Midbrain (tissue), 1 donor: Measurements from ENCODE around the gene FAM83C.
"Not testable (repeated sequence)": the region's sequence is repeated elsewhere in the genome, so short reads cannot be mapped to it uniquely, and the experiment has no call there.

ENCODE experiments used
- DNase-seq: peaks from one replicate; lab custom pipeline; 2025; lab: John Stamatoyannopoulos, UW

The FAM83C gene

DNA sequence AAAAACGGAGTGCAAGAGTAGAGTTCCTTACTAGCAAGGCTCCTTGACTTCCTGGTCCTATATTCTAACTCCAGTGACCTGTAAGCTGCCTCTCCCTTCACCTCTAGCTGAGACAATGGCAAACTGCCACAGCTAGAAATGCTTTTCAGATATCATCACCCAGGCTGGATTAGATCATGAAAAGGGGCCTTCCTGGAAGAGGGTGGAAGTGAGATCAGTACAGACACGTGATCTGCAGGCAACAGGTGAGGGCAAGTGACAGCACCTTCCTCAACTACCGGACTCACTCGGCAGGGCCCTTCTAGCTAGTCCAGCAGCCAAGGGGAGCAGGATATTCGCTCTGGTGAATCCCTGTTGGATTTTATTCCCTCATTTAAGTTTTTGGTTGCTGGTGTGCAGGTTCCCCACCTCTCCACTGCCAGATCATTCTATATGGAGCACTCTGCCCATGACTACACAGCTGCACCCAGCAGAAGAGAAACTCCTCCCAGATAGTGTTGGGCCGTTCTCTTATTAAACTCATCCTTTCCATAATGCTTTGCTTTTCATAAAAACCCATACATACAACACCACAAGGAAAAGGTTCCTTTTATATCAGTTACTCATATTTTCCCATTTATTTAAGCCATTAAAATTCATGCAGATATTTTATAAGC lies 26.4 kb upstream of the FAM83C start:
- DNase-seq = no peak

GRCh38 chr20:35317416-35318210 lies 25.4 kb upstream of the FAM83C start:
- no peak for DNase-seq

DNA sequence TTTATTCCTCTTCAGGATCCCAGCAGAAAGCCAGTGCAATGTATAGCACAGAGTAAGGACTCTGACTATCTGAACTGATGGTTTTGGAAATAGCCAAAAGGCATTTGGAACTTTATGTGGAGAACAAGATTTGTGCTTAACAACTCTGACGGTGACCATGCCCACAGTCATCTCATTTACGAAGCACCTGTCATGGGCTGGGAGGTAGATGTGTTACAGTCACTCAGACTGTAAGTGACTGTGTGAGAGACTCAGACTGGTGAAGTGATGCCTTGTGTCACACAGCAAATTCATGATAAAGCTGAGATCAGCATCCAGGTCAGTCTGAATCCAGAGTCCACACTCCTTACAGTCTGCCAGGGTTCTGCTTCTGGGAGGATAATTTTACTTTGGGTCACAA lies 23.9 kb upstream of the FAM83C start:
- no peak for DNase-seq

GRCh38 chr20:35315632-35316020 lies 23.4 kb upstream of the FAM83C start:
- DNase-seq = not testable (repeated sequence)

- no peak for DNase-seq
Measured at GRCh38 chr20:35314816-35315631, 22.8 kb upstream of the FAM83C start.

- DNase-seq = no peak
Measured at GRCh38 chr20:35312318-35312717, 20.1 kb upstream of the FAM83C start.

DNA sequence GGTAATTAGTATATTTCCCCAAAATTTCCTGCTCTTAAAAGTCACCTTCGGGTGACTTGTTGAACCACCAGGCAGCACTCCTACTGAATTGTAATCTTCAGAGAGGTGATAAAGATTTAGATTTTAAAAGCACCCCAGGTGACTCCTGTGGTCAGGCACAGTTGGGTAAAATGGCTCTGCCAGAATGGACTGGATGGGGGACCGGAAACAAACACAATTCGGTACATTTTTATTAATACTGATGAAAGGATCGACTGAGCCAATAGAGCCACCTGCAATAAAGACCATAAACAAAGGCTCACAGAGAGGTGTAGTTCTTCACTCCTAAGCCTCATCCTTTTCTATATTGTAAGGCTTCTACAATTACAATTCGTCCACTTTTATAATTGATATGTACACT lies 19.6 kb upstream of the FAM83C start:
- DNase-seq = no peak

DNA sequence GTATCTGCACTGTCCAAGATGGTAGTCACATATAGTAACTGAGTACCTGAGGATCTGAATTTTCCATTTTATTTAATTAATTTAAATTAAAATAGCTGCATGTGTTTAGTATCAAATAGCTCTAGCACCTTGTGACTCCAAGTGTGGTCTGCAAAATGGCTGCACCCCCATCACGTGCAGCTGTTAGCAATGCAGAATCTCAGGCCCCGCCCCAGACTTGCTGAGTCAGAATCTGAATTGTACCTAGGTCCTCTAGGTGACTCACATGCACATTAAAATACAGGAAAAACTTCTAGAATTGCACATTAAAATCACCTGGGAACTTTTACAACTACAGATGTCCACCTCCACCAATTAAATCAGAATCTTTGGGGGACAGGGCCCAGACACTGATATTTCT lies 19.2 kb upstream of the FAM83C start:
- no peak for DNase-seq

- DNase-seq = peak; percentile 45
Measured at GRCh38 chr20:35307666-35308653, 15.7 kb upstream of the FAM83C start.

GRCh38 chr20:35306931-35307517 lies 14.8 kb upstream of the FAM83C start:
- DNase-seq = peak; percentile 22

DNA sequence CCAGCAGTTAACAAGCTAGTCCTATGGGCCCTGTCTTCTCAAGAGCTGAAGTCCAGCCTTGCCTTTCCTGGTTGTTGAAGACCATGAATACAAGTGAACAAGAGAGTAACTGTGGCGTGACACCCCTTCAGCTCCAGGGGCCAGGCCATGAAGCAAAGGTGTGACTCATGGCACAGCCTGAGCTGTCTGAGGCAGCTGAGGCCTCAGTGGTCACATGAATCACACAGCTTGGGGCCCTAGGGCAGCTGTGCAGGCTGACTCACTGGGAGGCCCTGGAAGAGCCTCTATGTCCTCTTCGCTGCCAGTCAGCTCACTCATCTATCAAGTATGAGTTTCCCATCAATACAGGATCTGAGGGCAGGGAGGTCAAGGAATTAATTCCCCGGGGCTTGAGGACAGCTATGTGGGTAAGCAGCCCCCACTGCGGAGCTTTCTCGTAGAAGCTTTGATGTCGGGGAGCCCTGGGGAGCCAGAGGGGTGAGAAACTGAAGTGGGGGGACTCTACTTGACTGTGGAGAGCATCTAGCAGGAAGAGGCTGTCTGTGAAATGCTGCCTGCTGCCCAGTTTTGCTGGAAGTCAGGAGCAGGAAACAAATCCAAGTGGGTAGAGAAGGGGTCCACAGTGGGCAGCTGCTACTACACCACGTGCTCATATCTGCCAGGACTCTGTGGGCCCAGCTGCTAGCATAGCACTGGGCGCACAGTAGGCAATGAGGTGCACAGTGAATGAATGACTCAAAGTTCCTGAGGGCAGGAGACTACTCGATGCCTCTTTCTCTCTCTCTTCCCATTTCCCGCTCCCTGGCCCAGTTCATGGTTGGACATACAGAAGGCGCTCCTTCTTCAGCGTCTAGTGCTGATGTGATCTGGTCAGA lies 13.7 kb upstream of the FAM83C start:
- no peak for DNase-seq

DNA sequence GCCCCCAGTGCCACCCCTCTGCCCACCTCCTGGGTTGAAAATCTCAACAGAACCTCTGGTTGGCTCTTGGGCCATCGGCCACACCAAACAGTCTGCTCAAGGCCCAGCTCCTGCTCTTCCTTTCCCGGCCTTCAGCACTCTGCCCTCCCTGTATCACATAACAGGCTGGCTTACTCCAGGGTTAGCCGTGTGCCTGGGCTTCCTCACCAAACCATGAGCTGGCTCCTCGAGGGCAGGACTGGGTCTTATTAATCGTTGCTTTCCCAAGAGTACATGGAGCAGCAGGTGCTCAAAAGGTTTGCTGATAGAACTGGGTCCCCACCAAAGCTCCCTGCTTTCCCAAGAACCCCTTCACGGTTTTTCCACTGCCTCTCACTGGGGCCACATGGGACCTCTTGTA lies 12.7 kb upstream of the FAM83C start:
- no peak for DNase-seq

DNA sequence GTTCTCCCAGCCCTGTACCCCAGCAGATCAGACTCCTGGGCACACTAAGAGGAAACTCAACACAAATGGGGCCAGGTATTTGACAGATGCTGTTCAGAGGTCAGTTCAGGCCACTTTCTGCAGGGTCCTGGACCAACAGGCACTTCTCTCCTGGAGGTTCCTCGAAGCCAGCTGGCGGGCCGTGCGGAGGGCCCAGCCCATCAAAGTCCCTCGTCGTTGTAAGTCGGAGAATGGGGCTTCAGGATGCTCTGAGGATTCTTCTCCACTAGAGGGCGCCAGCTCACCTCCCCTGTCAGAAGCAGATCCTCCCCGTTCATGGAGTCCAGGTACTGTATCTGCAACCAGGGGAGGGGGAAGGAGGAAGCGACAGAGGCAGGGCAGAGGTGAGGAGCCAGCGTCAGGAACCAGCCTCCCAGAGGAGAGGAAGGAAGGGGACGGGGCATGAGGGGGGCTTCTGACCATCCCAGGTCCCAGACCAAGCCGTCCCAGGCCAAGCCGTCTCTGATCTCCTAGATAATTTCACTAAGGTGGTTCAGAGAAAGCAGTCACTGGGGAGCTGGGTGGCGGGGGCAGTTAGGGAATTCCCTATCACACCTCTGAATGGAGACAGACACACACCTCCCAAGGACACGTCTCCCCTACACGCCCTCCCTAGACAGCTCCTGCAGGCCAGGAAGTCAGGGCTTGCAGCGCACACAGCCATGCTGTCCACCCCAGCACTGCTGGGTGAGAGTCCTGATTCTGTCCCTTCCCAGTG lies 11.7 kb upstream of the FAM83C start:
- DNase-seq = peak; percentile 81

DNA sequence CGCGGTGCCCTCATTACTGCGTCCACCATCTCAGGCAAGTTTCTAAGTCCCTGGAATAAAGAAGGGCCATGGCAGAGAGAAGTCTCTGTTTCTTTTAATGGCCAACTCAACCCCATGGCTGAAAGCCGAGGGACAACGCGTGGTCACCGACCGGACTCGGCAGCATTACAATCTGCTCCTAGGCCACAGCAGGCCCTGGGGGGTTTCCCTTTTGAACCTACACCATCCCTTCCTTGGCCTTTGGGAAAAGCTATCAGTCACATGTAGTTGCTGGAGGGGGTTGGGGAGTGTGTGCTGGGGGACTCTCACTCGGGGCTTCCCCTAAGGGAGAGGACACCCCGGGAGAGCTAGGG lies 11.1 kb upstream of the FAM83C start:
- no peak for DNase-seq

- no peak for DNase-seq
Measured at GRCh38 chr20:35302421-35303335, 10.5 kb upstream of the FAM83C start.

DNA sequence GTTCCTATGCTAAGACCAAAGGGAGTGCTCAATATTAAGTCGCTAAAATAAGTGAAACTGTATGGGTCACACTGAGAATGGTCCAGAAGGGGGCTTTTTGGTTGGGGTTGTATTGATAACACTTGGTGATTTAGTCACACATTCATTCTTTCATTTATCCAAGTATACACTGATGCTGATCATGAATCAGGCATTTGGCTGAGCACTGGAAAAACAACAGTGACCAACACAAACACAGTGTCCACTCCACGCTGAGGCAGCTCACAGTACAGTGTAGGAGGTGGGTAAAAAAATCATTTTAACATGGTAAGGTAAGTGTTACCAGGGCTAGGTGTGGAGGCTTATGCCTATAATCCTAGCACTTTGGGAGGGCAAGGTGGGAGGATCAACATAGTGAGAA lies 9.2 kb upstream of the FAM83C start:
- no peak for DNase-seq

DNA sequence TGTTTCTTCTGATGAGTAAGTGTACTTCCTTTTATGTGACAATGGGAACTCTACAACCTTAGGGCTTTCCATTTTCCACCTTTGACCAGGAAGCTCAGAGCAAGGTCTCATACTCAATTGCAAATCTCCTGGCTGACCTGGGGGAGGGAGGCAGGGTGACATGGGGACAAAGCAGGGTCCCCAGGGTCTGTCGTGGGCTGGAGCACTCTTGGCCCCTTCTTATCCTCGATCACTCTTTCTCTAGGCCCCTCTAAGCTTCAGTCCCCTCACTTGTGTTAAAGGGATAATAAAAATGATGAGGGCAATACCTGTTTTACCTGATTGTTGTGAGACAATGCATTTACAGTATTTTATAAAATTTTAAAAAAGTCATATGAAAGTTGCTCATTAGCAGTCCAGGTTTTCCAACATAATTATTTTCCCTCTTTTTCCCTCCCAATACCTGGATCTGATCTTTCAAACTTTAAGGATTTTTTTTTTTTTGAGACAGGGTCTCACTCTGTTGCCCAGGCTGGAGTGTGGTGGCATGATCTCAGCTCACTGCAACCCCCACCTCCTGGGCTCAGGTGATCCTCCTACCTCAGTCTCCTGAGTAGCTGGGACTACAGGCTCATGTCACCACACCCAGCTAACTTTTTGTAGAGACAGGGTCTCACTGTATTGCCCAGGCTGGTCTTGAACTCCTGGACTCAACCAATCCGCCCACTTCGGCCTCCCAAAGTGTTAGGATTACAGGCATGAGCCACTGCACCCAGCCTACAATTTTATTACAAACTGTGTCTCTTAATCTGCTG lies 8.4 kb upstream of the FAM83C start:
- DNase-seq = no peak

GRCh38 chr20:35299780-35300179 lies 7.6 kb upstream of the FAM83C start:
- DNase-seq = no peak
